Urinary bladder (tissue), 4 donors: ENCODE results near the gene PKP1. TPM values are rescaled to one million over a fixed set of nuclear protein-coding genes. Genes with fewer than 3 reads are reported as not detected.
A peak's percentile ranks its signal among the peaks of the same experiment; 100 is the strongest.

Experiments used
- DNase-seq: peaks from one replicate; pipeline ENCODE4 v3.0.0-alpha.2; 2015; ENCODE audit errors: extremely low spot score
- H3K27ac ChIP-seq: one replicate; pipeline ENCODE4 v1.5.1; 2013; ENCODE audit warnings: low read depth, mild to moderate bottlenecking, moderate library complexity
- H3K36me3 ChIP-seq: one replicate; pipeline ENCODE4 v1.6.1; 2013; ENCODE audit warnings: mild to moderate bottlenecking, moderate library complexity; ENCODE audit not compliant: insufficient read depth
- H3K4me1 ChIP-seq: one replicate; pipeline ENCODE4 v1.6.1; 2013; ENCODE audit warnings: mild to moderate bottlenecking, moderate library complexity; ENCODE audit not compliant: insufficient read depth
- H3K4me3 ChIP-seq: one replicate; pipeline ENCODE4 v1.5.1; 2013; ENCODE audit warnings: low read depth, low read length
- WGBS: extraction: QIAGEN DNeasy Blood & Tissue Kit; methylation state at CpG from one replicate; pipeline ENCODE4 v1.1.7; 2013; 5-methylcytosine and 5-hydroxymethylcytosine counted together
- polyA plus RNA-seq: library from polyadenylated mRNA; stranded (reverse); fragments of 200-250 nt; gene quantifications from one replicate; pipeline ENCODE4 v1.2.3, GENCODE V29; 2013
- total RNA-seq: library from RNA; depleted of rRNA; stranded (reverse); fragments of >200 nt; gene quantifications from one replicate; pipeline ENCODE4 v1.2.3, GENCODE V29; 2014
- donor health status: healthy with polysubstance abuse.
- donor health status: healthy.

The PKP1 gene
- total and polyA plus RNA-seq, 2 donors, result 2.5 to 4.0 TPM

DNA sequence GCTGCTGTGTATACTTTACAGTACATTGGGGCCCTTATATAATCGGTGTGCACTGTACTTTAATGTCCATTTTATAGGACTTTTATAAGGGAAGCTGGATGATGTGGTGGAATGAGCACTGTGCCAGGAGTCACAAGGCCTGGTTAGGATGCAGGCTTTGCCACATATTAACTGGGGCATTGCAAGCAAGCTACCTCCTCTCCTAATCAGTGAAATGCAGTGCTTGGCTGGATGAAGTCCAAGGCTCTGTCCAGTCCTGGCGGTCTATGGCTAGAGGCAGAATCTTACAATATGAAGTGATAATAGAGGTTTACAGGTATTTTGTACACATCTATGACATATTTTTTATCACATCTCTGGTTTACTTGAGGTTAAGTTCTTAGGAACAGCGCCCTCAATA is 1.7 kb upstream of the PKP1 start:
- H3K27ac ChIP-seq, result no peak overlapping the region
- WGBS, result 70% methylated on average over 3 of the region's 3 CpGs
- no peak for DNase-seq

DNA sequence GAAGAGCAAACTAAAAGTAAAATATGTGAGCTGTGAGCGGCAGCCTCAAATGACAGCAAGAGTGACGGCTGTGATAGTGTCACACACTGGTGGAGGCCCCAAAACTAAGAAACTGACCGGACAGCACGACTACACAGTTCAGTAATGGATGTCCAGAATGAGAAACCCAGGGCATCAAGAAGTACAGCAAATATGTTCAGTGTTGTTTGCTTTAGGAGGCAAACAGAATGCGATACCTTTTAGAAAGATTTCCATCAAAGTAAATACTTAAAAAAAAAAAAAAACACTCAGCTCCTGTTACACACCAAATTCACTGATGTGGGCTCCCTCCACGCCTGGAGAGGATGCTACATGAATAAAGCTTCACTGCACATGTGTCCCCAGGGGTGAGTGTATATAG is 1.1 kb upstream of the PKP1 start:
- DNase-seq, result no peak
- H3K36me3 ChIP-seq, result no peaks in the 10 kb centered on the region

More for the DNA sequence above, 1.7 kb upstream of the PKP1 start:
- Histone ChIP-seq H3K36me3 (no peaks in the 10 kb centered on the region), H3K4me3 (no peak overlapping the region), H3K4me1 (no peaks in the 10 kb centered on the region)

GRCh38 chr1:201283836-201284553 is 689 bp downstream of the PKP1 start:
- 33% methylated on average over 53 of the region's 53 CpGs for WGBS
- no peak for DNase-seq
- Histone ChIP-seq H3K4me1 (no peaks in the 10 kb centered on the region), H3K27ac (no peak overlapping the region), H3K4me3 (peak overlapping the region; percentile 10), H3K36me3 (no peaks in the 10 kb centered on the region)

More for the DNA sequence above, 1.1 kb upstream of the PKP1 start:
- no peak overlapping the region for H3K4me3 ChIP-seq
- no peaks in the 10 kb centered on the region for H3K4me1 ChIP-seq
- 81% methylated on average over 6 of the region's 6 CpGs for WGBS
- no peak overlapping the region for H3K27ac ChIP-seq

- WGBS, result 61% methylated on average over 6 of the region's 6 CpGs
- no peak overlapping the region for H3K27ac ChIP-seq
- peak overlapping the region; percentile 2 for H3K4me3 ChIP-seq
- no peak for DNase-seq
- H3K36me3 ChIP-seq, result no peaks in the 10 kb centered on the region
- no peaks in the 10 kb centered on the region for H3K4me1 ChIP-seq
Measured at GRCh38 chr1:201284636-201285035, 1.3 kb downstream of the PKP1 start.

DNA sequence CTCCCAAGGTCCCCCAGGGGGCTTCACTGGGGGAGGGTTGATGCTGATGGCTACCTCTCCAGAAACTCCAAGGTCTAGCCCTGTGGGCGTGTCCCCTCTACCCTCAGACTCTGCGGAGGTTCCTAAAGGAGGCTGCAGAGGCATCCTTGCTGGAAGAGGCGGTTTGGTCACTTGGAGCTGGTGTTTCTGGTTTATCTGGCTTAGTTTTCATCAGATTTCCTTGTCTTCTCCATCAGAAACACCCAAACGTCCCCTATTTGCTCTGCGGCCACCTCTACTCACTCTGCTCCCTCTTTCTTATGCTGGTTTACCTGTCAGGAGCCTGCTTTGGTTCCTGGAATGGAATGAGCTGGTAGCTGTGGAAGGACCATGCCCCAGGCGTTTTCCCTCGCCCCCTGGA is 2.5 kb downstream of the PKP1 start:
- no peak for DNase-seq
- no peak overlapping the region for H3K27ac ChIP-seq
- no peaks in the 10 kb centered on the region for H3K36me3 ChIP-seq
- WGBS, result 75% methylated on average over 7 of the region's 7 CpGs
- H3K4me1 ChIP-seq, result no peaks in the 10 kb centered on the region
- H3K4me3 ChIP-seq, result no peak overlapping the region

DNA sequence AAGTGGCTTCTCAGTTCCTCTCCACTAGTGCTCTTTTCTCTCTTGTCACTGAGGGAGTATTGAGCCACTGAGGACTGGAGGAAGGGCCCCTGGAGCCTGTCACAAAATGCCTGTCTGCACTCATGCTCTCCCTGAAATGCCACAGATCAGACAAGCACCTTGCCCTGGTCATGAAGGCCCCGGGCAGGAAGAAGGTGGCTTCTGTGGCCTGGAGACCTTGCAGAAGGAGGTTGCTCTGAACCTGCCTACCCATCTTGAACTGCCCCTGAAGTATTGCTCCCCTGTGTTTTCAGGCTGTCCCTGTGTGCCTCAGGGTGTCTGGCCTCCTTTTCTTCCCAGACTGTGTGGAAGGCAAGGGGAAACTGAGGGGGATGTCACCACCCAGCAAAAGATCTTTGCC is 3.1 kb downstream of the PKP1 start:
- DNase-seq, result no peak
- H3K4me1 ChIP-seq, result no peaks in the 10 kb centered on the region
- H3K4me3 ChIP-seq, result no peak overlapping the region
- no peaks in the 10 kb centered on the region for H3K36me3 ChIP-seq
- no peak overlapping the region for H3K27ac ChIP-seq
- 90% methylated on average over 1 of the region's 1 CpG for WGBS

GRCh38 chr1:201288007-201288406 is 4.7 kb downstream of the PKP1 start:
- WGBS, result 81% methylated on average over 6 of the region's 6 CpGs
- DNase-seq, result no peak
- Histone ChIP-seq H3K27ac (no peak overlapping the region), H3K36me3 (no peaks in the 10 kb centered on the region), H3K4me1 (no peaks in the 10 kb centered on the region), H3K4me3 (no peak overlapping the region)

DNA sequence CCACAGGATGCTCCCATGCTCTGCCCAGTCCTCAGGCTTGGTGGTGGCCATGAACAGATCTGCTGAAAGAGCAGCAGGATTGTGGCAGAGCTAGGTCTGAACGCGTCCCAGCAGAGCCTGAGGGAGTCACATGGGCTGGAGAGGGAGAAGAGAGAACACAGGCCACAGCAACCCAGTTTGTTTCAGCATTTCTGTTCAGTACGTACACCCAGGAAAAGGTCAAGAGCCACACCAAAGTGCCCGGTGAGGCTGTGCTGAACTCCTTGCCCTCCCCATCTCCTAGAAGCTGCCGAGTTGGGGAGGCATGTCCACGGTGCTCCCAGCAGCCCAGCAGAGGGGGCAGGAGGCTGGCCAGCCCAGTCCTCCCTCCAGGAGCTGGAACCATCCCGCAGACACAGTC is 5.5 kb downstream of the PKP1 start:
- Histone ChIP-seq H3K4me3 (no peak overlapping the region), H3K36me3 (no peaks in the 10 kb centered on the region), H3K4me1 (no peaks in the 10 kb centered on the region), H3K27ac (no peak overlapping the region)
- WGBS, result 58% methylated on average over 7 of the region's 7 CpGs
- DNase-seq, result no peak

DNA sequence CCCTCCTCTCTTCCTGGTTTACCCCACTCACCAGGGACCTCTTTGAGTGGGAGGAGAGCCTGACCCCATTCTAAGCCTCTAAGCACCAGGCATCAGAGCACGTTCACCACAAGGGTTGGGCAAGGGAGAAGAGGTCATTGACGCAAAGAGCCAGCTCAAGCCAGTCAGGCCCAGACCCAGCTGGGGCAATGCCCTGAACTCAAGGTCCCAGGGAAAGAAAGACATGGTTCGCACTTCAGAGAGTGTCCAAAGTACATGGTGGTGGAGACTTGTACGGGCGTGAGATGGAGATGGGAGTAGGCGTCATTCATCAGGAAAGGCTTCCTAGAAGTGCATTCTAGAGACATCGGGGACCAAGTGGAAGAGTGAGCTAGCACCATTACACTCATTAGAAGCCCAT is 7.2 kb downstream of the PKP1 start:
- H3K27ac ChIP-seq, result no peak overlapping the region
- no peaks in the 10 kb centered on the region for H3K4me1 ChIP-seq
- no peaks in the 10 kb centered on the region for H3K36me3 ChIP-seq
- DNase-seq, result no peak
- 95% methylated on average over 7 of the region's 7 CpGs for WGBS
- no peak overlapping the region for H3K4me3 ChIP-seq

DNA sequence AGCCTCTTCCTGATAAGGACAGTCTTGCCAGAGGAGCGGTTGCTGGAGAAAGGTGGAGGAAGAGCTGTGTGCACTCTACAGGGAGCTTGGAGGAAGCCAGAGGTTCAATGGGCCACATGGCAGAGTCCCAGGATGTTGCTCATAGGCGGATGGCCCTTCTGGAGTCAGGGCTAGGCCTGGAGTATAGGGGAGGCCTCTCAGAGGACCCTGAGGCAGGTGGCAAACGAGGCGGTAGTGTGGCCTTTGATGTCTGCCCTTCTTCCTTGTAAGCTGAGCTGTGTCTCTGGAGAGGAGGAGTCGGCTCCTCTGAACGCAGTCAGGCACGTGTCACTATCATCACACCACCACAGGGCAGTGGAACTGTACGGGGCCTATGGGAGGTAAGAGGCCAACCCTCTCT is 8.6 kb downstream of the PKP1 start:
- Histone ChIP-seq H3K4me1 (no peaks in the 10 kb centered on the region), H3K36me3 (no peaks in the 10 kb centered on the region), H3K27ac (no peak overlapping the region), H3K4me3 (no peak overlapping the region)
- 67% methylated on average over 8 of the region's 8 CpGs for WGBS
- no peak for DNase-seq

- H3K4me3 ChIP-seq, result no peak overlapping the region
- WGBS, result 86% methylated on average over 2 of the region's 2 CpGs
- no peak for DNase-seq
- H3K36me3 ChIP-seq, result no peaks in the 10 kb centered on the region
- H3K4me1 ChIP-seq, result no peaks in the 10 kb centered on the region
- H3K27ac ChIP-seq, result no peak overlapping the region
Measured at GRCh38 chr1:201294876-201295275, 11.6 kb downstream of the PKP1 start.

- H3K36me3 ChIP-seq, result no peaks in the 10 kb centered on the region
Measured at GRCh38 chr1:201295346-201295745, 12.0 kb downstream of the PKP1 start.

DNA sequence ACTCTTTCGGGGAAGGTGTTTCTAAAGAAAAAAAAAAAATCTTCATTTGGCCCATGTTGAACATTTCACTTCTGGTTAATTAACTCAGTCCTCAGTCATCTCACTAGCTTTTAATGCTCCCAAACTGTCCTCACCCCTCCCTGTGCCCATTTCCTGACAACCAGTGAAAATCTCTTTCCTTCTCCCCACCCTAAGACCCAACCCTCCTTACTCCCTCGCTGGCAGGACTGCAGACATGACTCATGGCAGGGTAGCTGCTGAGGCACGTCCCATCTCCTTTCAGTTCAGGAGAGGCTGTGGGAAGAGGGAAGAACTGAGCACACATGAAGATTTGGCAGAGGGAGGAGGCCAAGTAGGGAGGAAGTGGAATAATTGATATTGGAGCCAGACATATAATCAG is 12.6 kb downstream of the PKP1 start:
- H3K27ac ChIP-seq, result no peak overlapping the region
- no peaks in the 10 kb centered on the region for H3K36me3 ChIP-seq
- WGBS, result 42% methylated on average over 3 of the region's 3 CpGs
- H3K4me1 ChIP-seq, result no peaks in the 10 kb centered on the region
- no peak for DNase-seq
- H3K4me3 ChIP-seq, result no peak overlapping the region

More at GRCh38 chr1:201295346-201295745, 12.0 kb downstream of the PKP1 start:
- no peak overlapping the region for H3K27ac ChIP-seq
- H3K4me3 ChIP-seq, result no peak overlapping the region
- no peaks in the 10 kb centered on the region for H3K4me1 ChIP-seq
- DNase-seq, result no peak
- WGBS, result 64% methylated on average over 4 of the region's 4 CpGs

DNA sequence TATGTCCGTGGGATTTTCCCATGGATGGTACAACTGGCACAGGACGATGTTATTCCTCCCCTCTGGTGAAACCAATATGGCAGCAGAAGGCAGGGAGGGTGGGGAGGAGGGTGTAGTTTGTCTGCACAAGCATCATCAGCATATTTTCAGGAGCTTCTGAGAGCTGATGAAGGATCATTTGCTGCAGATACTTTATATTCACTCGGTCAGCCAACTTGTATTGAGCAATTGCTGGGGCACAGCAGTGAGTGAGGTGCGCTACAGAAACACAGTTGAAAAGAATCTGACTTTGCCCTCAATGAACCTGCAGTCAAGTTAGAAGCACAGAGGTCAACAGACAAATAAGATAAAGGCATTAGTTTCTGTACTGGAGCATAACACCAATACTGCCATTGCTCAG is 13.0 kb downstream of the PKP1 start:
- no peak overlapping the region for H3K27ac ChIP-seq
- DNase-seq, result no peak
- 82% methylated on average over 4 of the region's 4 CpGs for WGBS
- no peaks in the 10 kb centered on the region for H3K36me3 ChIP-seq
- no peaks in the 10 kb centered on the region for H3K4me1 ChIP-seq
- H3K4me3 ChIP-seq, result no peak overlapping the region
